Mesenchymal stem cell (in vitro differentiated cells and primary cell): ENCODE measurements around the gene MYL4.

ENCODE experiments used
- DNase-seq: peaks from one replicate; pipeline ENCODE4 v3.0.0-alpha.2; 2013
- H2AFZ ChIP-seq: one replicate; pipeline ENCODE4 v1.6.1; 2013; ENCODE audit warnings: low read depth, mild to moderate bottlenecking, control low read depth, inconsistent platforms, low read length, moderate library complexity
- H2AK5ac ChIP-seq: 2 replicates; pipeline ENCODE4 v1.6.1; 2013; ENCODE audit warnings: low read length, moderate library complexity, mild to moderate bottlenecking, inconsistent platforms; ENCODE audit not compliant: severe bottlenecking
- H2BK120ac ChIP-seq: one replicate; pipeline ENCODE4 v1.6.1; 2013; ENCODE audit warnings: low read depth, mild to moderate bottlenecking, inconsistent platforms, low read length, moderate library complexity
- H2BK12ac ChIP-seq, 2 experiments: one replicate each; pipeline ENCODE4 v1.6.1; 2013; ENCODE audit warnings: inconsistent platforms in 2 of 2, low read length in 2 of 2, mild to moderate bottlenecking in 2 of 2, moderate library complexity in 2 of 2, control low read depth in 1 of 2
- H2BK15ac ChIP-seq: one replicate; pipeline ENCODE4 v1.6.1; 2013; ENCODE audit warnings: mild to moderate bottlenecking, low read depth, inconsistent platforms; ENCODE audit not compliant: poor library complexity, severe bottlenecking
- H2BK5ac ChIP-seq: 2 replicates; pipeline ENCODE4 v1.6.1; 2013; ENCODE audit warnings: low read depth, mild to moderate bottlenecking, low read length, control low read depth, inconsistent platforms; ENCODE audit not compliant: poor library complexity, severe bottlenecking
- H3K14ac ChIP-seq, 2 experiments: one replicate each; pipeline ENCODE4 v1.6.1; 2013; ENCODE audit warnings: inconsistent platforms in 2 of 2, low read length in 2 of 2, control low read depth in 1 of 2, mild to moderate bottlenecking in 1 of 2, moderate library complexity in 1 of 2
- H3K18ac ChIP-seq, 2 experiments: one replicate each; pipeline ENCODE4 v1.6.1; 2013; ENCODE audit warnings: inconsistent platforms in 2 of 2, low read length in 2 of 2, control low read depth in 1 of 2, low read depth in 1 of 2, mild to moderate bottlenecking in 1 of 2
- H3K23ac ChIP-seq, 2 experiments: one replicate each; pipeline ENCODE4 v1.6.1; 2013; ENCODE audit warnings: inconsistent platforms in 2 of 2, low read length in 2 of 2, mild to moderate bottlenecking in 2 of 2, moderate library complexity in 2 of 2, control low read depth in 1 of 2
- H3K27ac ChIP-seq: 2 replicates; pipeline ENCODE4 v1.5.1; 2013; ENCODE audit warnings: mild to moderate bottlenecking, moderate library complexity, low read length, control low read depth, inconsistent platforms; ENCODE audit not compliant: poor library complexity, severe bottlenecking
- H3K27me3 ChIP-seq, 2 experiments: 2 replicates each; pipeline versions ENCODE4 v1.6.1 to v1.7.0; 2013; ENCODE audit warnings: low read length in 2 of 2, mild to moderate bottlenecking in 2 of 2, moderate library complexity in 2 of 2, control low read depth in 1 of 2, inconsistent platforms in 1 of 2; ENCODE audit not compliant: control insufficient read depth in 1 of 2, insufficient read depth in 1 of 2
- H3K36me3 ChIP-seq, 2 experiments: 2 replicates each; pipeline versions ENCODE4 v1.6.1 to v1.7.0; 2013; ENCODE audit warnings: low read length in 2 of 2, control low read depth in 1 of 2, inconsistent platforms in 1 of 2, low read depth in 1 of 2, mild to moderate bottlenecking in 1 of 2; ENCODE audit not compliant: insufficient read depth in 2 of 2, control insufficient read depth in 1 of 2
- H3K4ac ChIP-seq, 2 experiments: one replicate each; pipeline ENCODE4 v1.6.1; 2013; ENCODE audit warnings: inconsistent platforms in 2 of 2, low read length in 2 of 2, mild to moderate bottlenecking in 2 of 2, moderate library complexity in 2 of 2, control low read depth in 1 of 2, low read depth in 1 of 2
- H3K4me1 ChIP-seq: 2 replicates; pipeline ENCODE4 v1.6.1; 2013; ENCODE audit warnings: low read depth, low read length, control low read depth; ENCODE audit not compliant: control insufficient read depth, insufficient read depth
- H3K4me2 ChIP-seq: 2 replicates; pipeline ENCODE4 v1.6.1; 2013; ENCODE audit warnings: low read length, mild to moderate bottlenecking, inconsistent platforms; ENCODE audit not compliant: poor library complexity, severe bottlenecking
- H3K4me3 ChIP-seq, 2 experiments: 2 replicates each; pipeline versions ENCODE4 v1.5.1 to v1.7.0; 2013; ENCODE audit warnings: low read length in 2 of 2, mild to moderate bottlenecking in 2 of 2, control low read depth in 1 of 2, low read depth in 1 of 2; ENCODE audit not compliant: insufficient read depth in 1 of 2
- H3K79me1 ChIP-seq: replicated peaks from 2 replicates; pipeline ENCODE4 v1.6.1; 2013; ENCODE audit warnings: mild to moderate bottlenecking, control low read depth, low read length, inconsistent platforms; ENCODE audit not compliant: poor library complexity, severe bottlenecking
- H3K9ac ChIP-seq: 2 replicates; pipeline ENCODE4 v1.7.0; 2013; ENCODE audit warnings: mild to moderate bottlenecking, low read length, moderate library complexity
- H3K9me3 ChIP-seq: 2 replicates; pipeline ENCODE4 v1.7.0; 2013; ENCODE audit warnings: mild to moderate bottlenecking, low read length; ENCODE audit not compliant: control insufficient read depth
- H4K8ac ChIP-seq: one replicate; pipeline ENCODE4 v1.6.1; 2013; ENCODE audit warnings: inconsistent platforms, mild to moderate bottlenecking, low read length, moderate library complexity
- H4K91ac ChIP-seq: one replicate; pipeline ENCODE4 v1.6.1; 2013; ENCODE audit warnings: mild to moderate bottlenecking, low read length, inconsistent platforms
- WGBS: methylation state at CpG from one replicate; pipeline ENCODE4 v1.1.7; 2013; ENCODE audit warnings: mixed read lengths; 5-methylcytosine and 5-hydroxymethylcytosine counted together

The MYL4 gene

GRCh38 chr17:47252209-47252608, 43.1 kb downstream of the MYL4 start:
- Histone ChIP-seq H4K91ac (peak overlapping the region; percentile 7), H3K4ac (no peak overlapping the region), H2BK120ac (no peak overlapping the region), H2AFZ (no peak overlapping the region), H3K27me3 (no peaks in the 10 kb centered on the region), H4K8ac (no peak overlapping the region), H3K4me2 (no peak overlapping the region), H3K4me3 (no peak overlapping the region), H3K27ac (no peak overlapping the region), H2BK12ac (no peak overlapping the region), H2BK15ac (no peak overlapping the region), H3K36me3 (peaks cover 0 to 8% of the 10 kb centered on the region in 2 experiments), H2AK5ac (peak overlapping the region; percentile 12), H3K23ac (no peak overlapping the region), H3K14ac (no peak overlapping the region), H2BK5ac (no peak overlapping the region), H3K18ac (no peak overlapping the region), H3K4me1 (peaks cover 11% of the 10 kb centered on the region), H3K9me3 (no peaks in the 10 kb centered on the region), H3K79me1 (no peaks in the 10 kb centered on the region), H3K9ac (no peak overlapping the region)
- DNase-seq = no peak
- 100% methylated on average over 1 of the region's 1 CpG for WGBS

GRCh38 chr17:47252766-47253512, 43.8 kb downstream of the MYL4 start:
- Histone ChIP-seq H3K4me2 (peak overlapping the region; percentile 35), H2BK5ac (peak overlapping the region; percentile 46), H3K36me3 (peaks cover 0 to 11% of the 10 kb centered on the region in 2 experiments), H2AFZ (peak overlapping the region; percentile 18), H2BK15ac (peak overlapping the region; percentile 70), H3K4me1 (peaks cover 11% of the 10 kb centered on the region), H3K27me3 (no peaks in the 10 kb centered on the region), H2BK12ac (peak overlapping the region in 1 of 2 experiments; percentile 38), H3K23ac (no peak overlapping the region), H3K9ac (peak overlapping the region; percentile 93), H4K8ac (no peak overlapping the region), H4K91ac (no peak overlapping the region), H3K4ac (peak overlapping the region in 1 of 2 experiments; percentile 15), H3K9me3 (no peaks in the 10 kb centered on the region), H3K27ac (peak overlapping the region; percentile 30), H3K79me1 (no peaks in the 10 kb centered on the region), H2AK5ac (peak overlapping the region; percentile 90), H3K14ac (no peak overlapping the region), H3K18ac (peak overlapping the region in 1 of 2 experiments; percentile 67), H2BK120ac (no peak overlapping the region), H3K4me3 (peak overlapping the region; percentile 90 to 95)
- WGBS = 62% methylated on average over 9 of the region's 10 CpGs
- DNase-seq = no peak

- peaks cover 15% of the 10 kb centered on the region for H3K4me1 ChIP-seq
- H2BK12ac ChIP-seq = peak within 1 kb of the TSS in 1 of 2 experiments; percentile 75
- under 1% methylated on average over 58 of the region's 112 CpGs for WGBS
- peak within 1 kb of the TSS; percentile 90 to 95 for H3K4me3 ChIP-seq
- H2AFZ ChIP-seq = peak within 1 kb of the TSS; percentile 92
- H3K27me3 ChIP-seq = no peaks in the 10 kb centered on the region
- no peak within 1 kb of the TSS for H4K91ac ChIP-seq
- H3K79me1 ChIP-seq = peaks cover under 1% of the 10 kb centered on the region
- DNase-seq = peak; percentile 83
- H2BK120ac ChIP-seq = peak within 1 kb of the TSS; percentile 58
- H3K23ac ChIP-seq = peak within 1 kb of the TSS in 1 of 2 experiments; percentile 42
- H3K4me2 ChIP-seq = peak within 1 kb of the TSS; percentile 35
- peaks cover 0 to 14% of the 10 kb centered on the region in 2 experiments for H3K36me3 ChIP-seq
- peak within 1 kb of the TSS; percentile 74 for H2BK15ac ChIP-seq
- no peak within 1 kb of the TSS for H4K8ac ChIP-seq
- H3K4ac ChIP-seq = peak within 1 kb of the TSS; percentile 69 to 77
- H3K27ac ChIP-seq = peak within 1 kb of the TSS; percentile 45
- peak within 1 kb of the TSS; percentile 67 to 78 for H3K18ac ChIP-seq
- H2AK5ac ChIP-seq = peak within 1 kb of the TSS; percentile 90
- H3K9me3 ChIP-seq = no peaks in the 10 kb centered on the region
- peak within 1 kb of the TSS in 1 of 2 experiments; percentile 92 for H3K14ac ChIP-seq
- H2BK5ac ChIP-seq = peak within 1 kb of the TSS; percentile 97
- H3K9ac ChIP-seq = peak within 1 kb of the TSS; percentile 93
Measured at GRCh38 chr17:47253541-47254402, 44.6 kb downstream of the MYL4 start, which contains the start of gene ITGB3. ITGB3 (plus strand) TSS chr17:47253827; CDS start chr17:47253862, 35 bp downstream.
